H9 (cell line): ENCODE data around the gene ACAP3. TPM values are rescaled to one million over a fixed set of nuclear protein-coding genes. Genes with fewer than 3 reads are reported as not detected.

Source experiments
- DNase-seq: peaks from one replicate; pipeline ENCODE4 v3.0.0-alpha.2; 2017
- H2AFZ ChIP-seq: one replicate; pipeline ENCODE4 v1.6.1; 2013; ENCODE audit warnings: mild to moderate bottlenecking, low read length, control low read depth, moderate library complexity
- H2AK5ac ChIP-seq: 2 replicates; pipeline ENCODE4 v1.6.1; 2013; ENCODE audit warnings: low read length, control low read depth, mixed read lengths; ENCODE audit not compliant: insufficient read length
- H2BK120ac ChIP-seq: one replicate; pipeline ENCODE4 v1.6.1; 2013; ENCODE audit warnings: low read depth, mild to moderate bottlenecking, low read length, control low read depth, inconsistent platforms; ENCODE audit not compliant: poor library complexity, severe bottlenecking
- H2BK12ac ChIP-seq: 2 replicates; pipeline ENCODE4 v1.6.1; 2013; ENCODE audit warnings: low read length, control low read depth, mixed read lengths, low read depth; ENCODE audit not compliant: insufficient read length
- H2BK15ac ChIP-seq: 2 replicates; pipeline ENCODE4 v1.6.1; 2013; ENCODE audit warnings: low read depth, low read length, control low read depth
- H2BK20ac ChIP-seq: one replicate; pipeline ENCODE4 v1.6.1; 2013; ENCODE audit warnings: low read depth, mild to moderate bottlenecking, low read length, control low read depth, inconsistent platforms; ENCODE audit not compliant: poor library complexity, severe bottlenecking
- H2BK5ac ChIP-seq: 2 replicates; pipeline ENCODE4 v1.6.1; 2013; ENCODE audit warnings: low read length, control low read depth, mixed read lengths; ENCODE audit not compliant: insufficient read length
- H3K14ac ChIP-seq: 2 replicates; pipeline ENCODE4 v1.6.1; 2013; ENCODE audit warnings: low read length, control low read depth; ENCODE audit not compliant: insufficient read depth
- H3K18ac ChIP-seq: 2 replicates; pipeline ENCODE4 v1.6.1; 2013; ENCODE audit warnings: low read depth, mild to moderate bottlenecking, mixed read lengths, low read length, control low read depth; ENCODE audit not compliant: insufficient read length
- H3K23ac ChIP-seq: 2 replicates; pipeline ENCODE4 v1.6.1; 2013; ENCODE audit warnings: low read length, control low read depth, mixed read lengths, low read depth; ENCODE audit not compliant: insufficient read length
- H3K23me2 ChIP-seq: 2 replicates; pipeline ENCODE4 v1.6.1; 2013; ENCODE audit warnings: low read depth, mild to moderate bottlenecking, mixed read lengths, low read length, control low read depth; ENCODE audit not compliant: insufficient read length, poor library complexity, severe bottlenecking
- H3K27ac ChIP-seq: 2 replicates; pipeline ENCODE4 v1.5.1; 2013; ENCODE audit warnings: low read length, control low read depth, mixed read lengths, low read depth; ENCODE audit not compliant: insufficient read length
- H3K27me3 ChIP-seq: 2 replicates; pipeline ENCODE4 v1.6.1; 2013; ENCODE audit warnings: low read length, control low read depth, inconsistent platforms; ENCODE audit not compliant: insufficient read depth
- H3K4ac ChIP-seq: 2 replicates; pipeline ENCODE4 v1.6.1; 2013; ENCODE audit warnings: low read depth, mild to moderate bottlenecking, control low read depth, inconsistent platforms, low read length, moderate library complexity
- H3K4me1 ChIP-seq: 2 replicates; pipeline ENCODE4 v1.6.1; 2013; ENCODE audit warnings: low read length, control low read depth, inconsistent platforms; ENCODE audit not compliant: insufficient read depth
- H3K4me2 ChIP-seq: 2 replicates; pipeline ENCODE4 v1.6.1; 2013; ENCODE audit warnings: low read length, control low read depth, mixed read lengths; ENCODE audit not compliant: insufficient read length, insufficient read depth
- H3K56ac ChIP-seq: 2 replicates; pipeline ENCODE4 v1.6.1; 2013; ENCODE audit warnings: low read depth, mild to moderate bottlenecking, mixed read lengths, low read length, control low read depth; ENCODE audit not compliant: insufficient read length
- H3K79me1 ChIP-seq: 2 replicates; pipeline ENCODE4 v1.6.1; 2013; ENCODE audit warnings: low read depth, mild to moderate bottlenecking, moderate library complexity, low read length, control low read depth, inconsistent platforms; ENCODE audit not compliant: insufficient read depth, poor library complexity, severe bottlenecking
- H3K79me2 ChIP-seq: 2 replicates; pipeline ENCODE4 v1.6.1; 2013; ENCODE audit warnings: low read length, control low read depth, inconsistent platforms; ENCODE audit not compliant: insufficient read depth
- H3K9ac ChIP-seq: 2 replicates; pipeline ENCODE4 v1.6.1; 2013; ENCODE audit warnings: low read length, control low read depth, mixed read lengths; ENCODE audit not compliant: insufficient read length; ENCODE audit errors: extremely low read depth
- H3K9me3 ChIP-seq: one replicate; pipeline ENCODE4 v1.6.1; 2013; ENCODE audit warnings: low read depth, low read length, inconsistent platforms; ENCODE audit not compliant: control insufficient read depth
- H3T11ph ChIP-seq: one replicate; pipeline ENCODE4 v1.6.1; 2013; ENCODE audit warnings: mild to moderate bottlenecking, low read length, control low read depth, inconsistent platforms
- H4K20me1 ChIP-seq: one replicate; pipeline ENCODE4 v1.6.1; 2013; ENCODE audit not compliant: control insufficient read depth, insufficient read length, insufficient read depth
- H4K5ac ChIP-seq: 2 replicates; pipeline ENCODE4 v1.6.1; 2013; ENCODE audit warnings: low read depth, mild to moderate bottlenecking, mixed read lengths, low read length, control low read depth; ENCODE audit not compliant: insufficient read length
- H4K8ac ChIP-seq: replicated peaks from 2 replicates; pipeline ENCODE4 v1.6.1; 2013; ENCODE audit warnings: low read length, control low read depth, mixed read lengths, low read depth; ENCODE audit not compliant: insufficient read length
- H4K91ac ChIP-seq: 2 replicates; pipeline ENCODE4 v1.6.1; 2013; ENCODE audit warnings: low read depth, mild to moderate bottlenecking, moderate library complexity, mixed read lengths, low read length, control low read depth; ENCODE audit not compliant: insufficient read length
- H3K27ac Mint-ChIP-seq, 3 experiments: 2 replicates in 2 of 3; 3 replicates in 1 of 3; pipeline ENCODE4 v1.8.0; 2020 to 2021; ENCODE audit warnings: mixed read lengths in 3 of 3, mild to moderate bottlenecking in 1 of 3, moderate library complexity in 1 of 3
- H3K27me3 Mint-ChIP-seq: 2 replicates; pipeline ENCODE4 v1.8.0; 2021; ENCODE audit warnings: low read depth, mild to moderate bottlenecking, moderate library complexity, mixed read lengths
- H3K36me3 Mint-ChIP-seq, 3 experiments: 2 replicates in 2 of 3; 3 replicates in 1 of 3; pipeline ENCODE4 v1.8.0; 2020 to 2021; ENCODE audit warnings: low read depth in 3 of 3, mixed read lengths in 3 of 3; ENCODE audit not compliant: insufficient read depth in 1 of 3
- H3K4me1 Mint-ChIP-seq, 2 experiments: 2 replicates each; pipeline ENCODE4 v1.8.0; 2020; ENCODE audit warnings: mixed read lengths in 2 of 2
- H3K4me3 Mint-ChIP-seq, 2 experiments: 2 replicates in 1 of 2; 3 replicates in 1 of 2; pipeline ENCODE4 v1.8.0; 2020 to 2021; ENCODE audit warnings: mild to moderate bottlenecking in 2 of 2, mixed read lengths in 2 of 2, moderate library complexity in 1 of 2
- H3K9me3 Mint-ChIP-seq, 2 experiments: 2 replicates in 1 of 2; 3 replicates in 1 of 2; pipeline ENCODE4 v1.8.0; 2020; ENCODE audit warnings: mild to moderate bottlenecking in 2 of 2, mixed read lengths in 2 of 2, moderate library complexity in 1 of 2
- WGBS: extraction: QIAGEN DNeasy Blood & Tissue Kit; methylation state at CpG from one replicate; pipeline ENCODE4 v1.1.7; 2013; ENCODE audit warnings: missing lambda C conversion rate, low lambda C conversion rate, mixed read lengths; ENCODE audit not compliant: insufficient read length; ENCODE audit errors: extremely low coverage; 5-methylcytosine and 5-hydroxymethylcytosine counted together
- total RNA-seq: library from RNA; stranded (reverse); gene quantifications from 2 replicates; pipeline ENCODE4 v1.2.1, GENCODE V29; 2021
- TF ChIP-seq, protein P1 (sequence below): fragments of 200-600 bp; sonication (generic); conservative IDR thresholded peaks from 3 replicates; pipeline ENCODE4 v1.8.0; 2021; ENCODE audit warnings: antibody characterized with exemption, mild to moderate bottlenecking

ACAP3 gene
- total RNA-seq, 1 experiment from 2014 or later, result 41.4 TPM

DNA sequence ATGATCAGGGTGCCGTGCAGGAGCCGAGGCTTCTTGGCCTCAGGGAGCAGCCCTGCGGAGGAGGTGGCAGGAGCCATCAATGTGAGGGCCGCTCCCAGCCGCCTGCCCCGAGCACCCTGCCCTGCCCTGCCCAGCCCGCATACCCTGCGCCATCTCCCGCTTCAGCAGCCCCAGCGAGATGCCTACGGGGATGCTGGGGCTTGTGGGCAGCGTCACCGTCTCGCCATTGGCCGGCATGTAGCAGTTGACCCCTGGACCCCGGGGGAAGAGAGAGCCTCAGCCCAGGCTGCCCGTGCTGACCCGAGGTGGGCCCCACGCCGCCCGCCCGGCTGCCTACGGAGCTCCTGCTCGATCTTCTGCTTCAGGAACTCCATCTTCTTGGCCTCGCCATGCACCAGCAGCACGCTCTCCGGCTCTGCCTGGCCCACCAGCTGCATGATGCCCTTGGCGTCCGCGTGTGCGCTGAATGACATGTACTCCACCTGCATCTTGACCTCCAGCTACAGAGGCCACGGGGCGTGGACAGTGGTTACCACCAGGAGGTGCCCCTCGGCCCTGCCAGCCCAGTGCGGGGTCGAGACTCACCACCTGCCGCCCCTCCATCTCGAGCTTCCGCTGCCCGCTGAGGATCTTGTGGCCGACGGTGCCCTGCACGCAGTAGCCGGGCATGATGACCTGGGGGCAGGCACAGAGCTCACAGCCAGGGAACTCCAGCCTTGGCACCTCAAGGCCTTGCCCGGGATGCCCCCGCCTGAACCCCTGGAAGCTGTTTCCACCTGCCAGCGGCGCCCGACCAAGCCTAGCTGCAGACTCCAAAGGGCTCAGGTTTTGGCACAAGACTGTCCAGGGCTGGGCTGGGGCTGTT is 5.0 kb upstream of the ACAP3 start:
- Histone ChIP-seq H3K4me2 (no peak overlapping the region), H2AFZ (no peak overlapping the region), H2AK5ac (no peak overlapping the region), H4K8ac (no peak overlapping the region), H3K56ac (no peak overlapping the region), H2BK15ac (no peak overlapping the region), H2BK5ac (no peak overlapping the region), H2BK20ac (no peak overlapping the region), H3K9ac (no peak overlapping the region), H2BK12ac (no peak overlapping the region), H3K18ac (no peak overlapping the region), H3K27me3 (no peaks in the 10 kb centered on the region), H3K23ac (no peak overlapping the region), H2BK120ac (no peak overlapping the region), H3T11ph (no peak overlapping the region), H4K5ac (no peak overlapping the region), H4K20me1 (no peaks in the 10 kb centered on the region), H3K14ac (no peak overlapping the region), H3K23me2 (peaks cover 7% of the 10 kb centered on the region), H3K4me1 (no peaks in the 10 kb centered on the region; the same call in 1 of the 2 replicates), H3K79me1 (no peaks in the 10 kb centered on the region), H3K27ac (no peak overlapping the region), H3K4ac (no peak overlapping the region), H3K9me3 (no peaks in the 10 kb centered on the region), H3K79me2 (no peaks in the 10 kb centered on the region), H4K91ac (no peak overlapping the region)
- no CpG with 5 or more reads among the region's 49 CpGs for WGBS
- TF ChIP-seq, protein P1, sequence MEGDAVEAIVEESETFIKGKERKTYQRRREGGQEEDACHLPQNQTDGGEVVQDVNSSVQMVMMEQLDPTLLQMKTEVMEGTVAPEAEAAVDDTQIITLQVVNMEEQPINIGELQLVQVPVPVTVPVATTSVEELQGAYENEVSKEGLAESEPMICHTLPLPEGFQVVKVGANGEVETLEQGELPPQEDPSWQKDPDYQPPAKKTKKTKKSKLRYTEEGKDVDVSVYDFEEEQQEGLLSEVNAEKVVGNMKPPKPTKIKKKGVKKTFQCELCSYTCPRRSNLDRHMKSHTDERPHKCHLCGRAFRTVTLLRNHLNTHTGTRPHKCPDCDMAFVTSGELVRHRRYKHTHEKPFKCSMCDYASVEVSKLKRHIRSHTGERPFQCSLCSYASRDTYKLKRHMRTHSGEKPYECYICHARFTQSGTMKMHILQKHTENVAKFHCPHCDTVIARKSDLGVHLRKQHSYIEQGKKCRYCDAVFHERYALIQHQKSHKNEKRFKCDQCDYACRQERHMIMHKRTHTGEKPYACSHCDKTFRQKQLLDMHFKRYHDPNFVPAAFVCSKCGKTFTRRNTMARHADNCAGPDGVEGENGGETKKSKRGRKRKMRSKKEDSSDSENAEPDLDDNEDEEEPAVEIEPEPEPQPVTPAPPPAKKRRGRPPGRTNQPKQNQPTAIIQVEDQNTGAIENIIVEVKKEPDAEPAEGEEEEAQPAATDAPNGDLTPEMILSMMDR, result no peak
- Mint-ChIP-seq H3K4me3 (no peak overlapping the region), H3K9me3 (no peaks in the 10 kb centered on the region), H3K4me1 (peaks cover 8 to 18% of the 10 kb centered on the region in 2 experiments), H3K27ac (no peak overlapping the region), H3K36me3 (peaks cover 7 to 46% (median 46%) of the 10 kb centered on the region in 3 experiments), H3K27me3 (no peaks in the 10 kb centered on the region)
- no peak for DNase-seq
